ENCODE results near the gene COG2. TPM values are rescaled to one million over a fixed set of nuclear protein-coding genes. Genes with fewer than 3 reads are reported as not detected.
"Not testable (repeated sequence)": the region's sequence is repeated elsewhere in the genome, so short reads cannot be mapped to it uniquely, and the experiment has no call there.

The COG2 gene
- total RNA-seq, 1 experiment from 2014 or later: 40.9 TPM

DNA sequence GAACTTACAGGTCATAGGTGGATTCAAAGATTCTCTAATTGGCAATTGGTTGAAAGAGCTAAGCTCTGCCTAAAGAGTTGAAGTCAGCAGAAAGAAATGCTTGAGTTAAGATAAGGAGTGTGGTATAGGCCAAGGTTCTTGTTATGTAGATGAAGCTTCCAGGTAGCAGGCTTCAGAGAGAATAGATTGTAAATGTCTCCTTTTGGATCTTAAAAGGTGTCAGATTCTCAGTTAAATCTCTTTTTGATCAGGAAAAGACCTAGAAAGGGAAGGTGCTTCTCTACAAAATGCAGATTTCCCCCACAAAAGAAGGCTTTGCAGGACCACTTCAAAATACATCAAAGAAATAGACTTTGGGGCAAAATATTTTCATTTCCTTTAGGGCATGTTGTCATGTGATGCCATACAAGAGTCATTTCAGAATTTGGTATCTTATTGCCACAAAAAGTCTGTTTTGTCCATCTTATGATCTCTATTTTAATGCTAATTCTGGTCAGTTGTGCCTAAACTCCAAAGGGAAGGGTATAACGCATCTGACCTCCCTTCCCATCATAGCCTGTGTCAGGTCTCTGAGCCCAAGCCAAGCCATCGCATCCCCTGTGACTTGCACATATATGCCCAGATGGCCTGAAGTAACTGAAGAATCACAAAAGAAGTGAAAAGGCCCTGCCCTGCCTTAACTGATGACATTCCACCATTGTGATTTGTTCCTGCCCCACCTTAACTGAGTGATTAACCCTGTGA, 41.5 kb upstream of the COG2 start:
- H3K9me2 ChIP-seq (replicated peaks; ENCODE audit: insufficient read depth, low read length); H3K4me1 ChIP-seq (ENCODE audit: low read length); H4K20me1 ChIP-seq (ENCODE audit: insufficient read depth, low read depth, low read length); H3K27me3 ChIP-seq (ENCODE audit: low read length); H3K9ac ChIP-seq (ENCODE audit: low read length); H3K27ac ChIP-seq (ENCODE audit: low read length); H3K9me3 ChIP-seq (ENCODE audit: low read length); DNase-seq; H3K4me2 ChIP-seq (ENCODE audit: low read depth, low read length, poor library complexity, severe bottlenecking); H3K4me3 ChIP-seq (ENCODE audit: low read length); H3K36me3 ChIP-seq (ENCODE audit: insufficient read depth, low read length); H3K79me2 ChIP-seq (ENCODE audit: low read length); H2AFZ ChIP-seq (ENCODE audit: low read length): not testable (repeated sequence)

DNA sequence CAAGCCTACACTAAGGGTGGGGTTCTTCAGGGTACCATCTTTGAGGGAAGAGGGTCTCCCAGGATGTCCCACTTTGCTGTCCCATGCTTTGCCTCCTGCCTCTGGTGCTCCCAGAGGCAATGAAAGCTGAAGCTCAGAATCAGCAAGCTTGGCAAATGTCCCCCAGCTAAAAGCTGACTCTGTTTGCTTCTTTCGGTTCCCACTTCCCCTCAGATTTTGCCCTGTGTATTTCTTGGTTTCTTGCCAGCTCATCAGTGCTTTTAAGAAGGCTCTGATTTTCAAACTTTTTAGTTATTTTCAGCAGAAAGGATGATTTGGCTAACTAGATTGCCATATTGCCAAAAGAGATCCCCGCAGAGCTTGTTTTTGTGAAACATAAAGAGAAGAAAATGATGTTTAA, 33.1 kb upstream of the COG2 start:
- no peak overlapping the region for H2AFZ ChIP-seq (ENCODE audit: low read length)
- no peaks in the 10 kb centered on the region for H3K9me3 ChIP-seq (ENCODE audit: low read length)
- no peaks in the 10 kb centered on the region for H4K20me1 ChIP-seq (ENCODE audit: insufficient read depth, low read depth, low read length)
- no peaks in the 10 kb centered on the region for H3K27me3 ChIP-seq (ENCODE audit: low read length)
- H3K36me3 ChIP-seq (ENCODE audit: insufficient read depth, low read length): no peaks in the 10 kb centered on the region
- no peak overlapping the region for H3K4me3 ChIP-seq (ENCODE audit: low read length)
- no peaks in the 10 kb centered on the region for H3K9me2 ChIP-seq (replicated peaks; ENCODE audit: insufficient read depth, low read length)
- H3K9ac ChIP-seq (ENCODE audit: low read length): no peak overlapping the region
- H3K27ac ChIP-seq (ENCODE audit: low read length): no peak overlapping the region
- no peaks in the 10 kb centered on the region for H3K4me1 ChIP-seq (ENCODE audit: low read length)
- DNase-seq: no peak
- no peaks in the 10 kb centered on the region for H3K79me2 ChIP-seq (ENCODE audit: low read length)
- H3K4me2 ChIP-seq (ENCODE audit: low read depth, low read length, poor library complexity, severe bottlenecking): no peak overlapping the region

DNA sequence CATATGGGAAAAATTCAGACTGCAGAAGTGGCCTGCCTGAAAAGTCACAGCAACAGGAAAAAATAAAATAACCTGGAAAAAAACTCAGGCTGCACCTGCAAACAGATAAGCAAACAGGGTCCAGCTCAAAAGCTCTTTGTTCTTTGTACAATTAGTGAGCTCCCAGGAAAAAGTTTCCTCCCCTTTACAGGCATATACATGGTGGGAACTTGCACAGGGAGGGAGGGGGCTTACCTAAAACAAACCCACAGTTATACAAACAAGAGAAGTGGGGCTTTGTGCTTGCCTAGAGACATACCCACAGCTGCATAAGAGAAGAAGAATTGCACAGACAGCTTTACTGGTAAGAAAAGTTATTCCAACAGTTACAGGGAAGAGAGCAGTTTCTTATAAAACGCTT, 31.7 kb upstream of the COG2 start:
- Histone ChIP-seq H3K27ac (ENCODE audit: low read length) (no peak overlapping the region), H3K9ac (ENCODE audit: low read length) (no peak overlapping the region), H3K36me3 (ENCODE audit: insufficient read depth, low read length) (no peaks in the 10 kb centered on the region), H3K9me3 (ENCODE audit: low read length) (no peaks in the 10 kb centered on the region), H3K9me2 (replicated peaks; ENCODE audit: insufficient read depth, low read length) (no peaks in the 10 kb centered on the region), H3K27me3 (ENCODE audit: low read length) (no peaks in the 10 kb centered on the region), H3K4me3 (ENCODE audit: low read length) (no peak overlapping the region), H3K4me2 (ENCODE audit: low read depth, low read length, poor library complexity, severe bottlenecking) (no peak overlapping the region), H3K79me2 (ENCODE audit: low read length) (no peaks in the 10 kb centered on the region), H2AFZ (ENCODE audit: low read length) (no peak overlapping the region), H4K20me1 (ENCODE audit: insufficient read depth, low read depth, low read length) (no peaks in the 10 kb centered on the region), H3K4me1 (ENCODE audit: low read length) (no peaks in the 10 kb centered on the region)
- no peak for DNase-seq

DNA sequence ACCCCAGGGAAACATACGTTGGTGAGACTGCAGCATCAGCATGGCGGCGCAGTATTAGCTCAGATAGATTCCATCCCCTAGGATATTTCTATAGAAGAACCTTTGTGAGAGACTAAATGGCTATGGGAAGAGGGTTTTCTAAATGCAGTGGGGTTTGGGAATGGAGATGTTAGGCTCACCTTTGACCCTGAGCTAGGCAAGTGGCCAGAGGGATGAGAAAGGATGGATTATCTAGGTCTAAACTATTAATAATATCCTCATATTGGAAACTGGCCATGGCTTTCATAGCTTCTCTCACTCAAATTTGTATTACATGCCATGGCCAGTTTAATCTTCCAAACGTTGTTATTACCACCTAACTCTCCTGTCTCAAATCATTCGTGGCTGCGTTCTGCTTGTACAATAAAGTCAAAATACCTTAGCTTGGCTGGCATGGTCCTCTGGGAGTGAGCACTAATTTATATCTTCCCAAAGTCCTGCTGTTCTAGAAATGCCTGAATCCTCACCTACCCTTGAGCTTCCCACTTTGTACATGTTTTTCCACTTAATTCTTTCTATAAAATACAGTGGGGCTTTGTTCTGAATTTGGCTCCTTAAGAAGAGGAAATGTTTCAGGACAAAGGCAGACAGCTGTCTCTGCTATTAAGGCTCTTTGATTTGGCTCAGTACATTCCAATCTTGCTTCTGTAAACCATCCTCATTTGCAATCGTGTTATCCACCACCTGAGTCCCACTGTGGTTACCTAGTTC, 31.0 kb upstream of the COG2 start:
- no peaks in the 10 kb centered on the region for H3K9me2 ChIP-seq (replicated peaks; ENCODE audit: insufficient read depth, low read length)
- H3K4me2 ChIP-seq (ENCODE audit: low read depth, low read length, poor library complexity, severe bottlenecking): no peak overlapping the region
- H3K36me3 ChIP-seq (ENCODE audit: insufficient read depth, low read length): no peaks in the 10 kb centered on the region
- H3K9me3 ChIP-seq (ENCODE audit: low read length): no peaks in the 10 kb centered on the region
- no peaks in the 10 kb centered on the region for H3K27me3 ChIP-seq (ENCODE audit: low read length)
- H2AFZ ChIP-seq (ENCODE audit: low read length): no peak overlapping the region
- H3K79me2 ChIP-seq (ENCODE audit: low read length): no peaks in the 10 kb centered on the region
- no peak overlapping the region for H3K9ac ChIP-seq (ENCODE audit: low read length)
- H4K20me1 ChIP-seq (ENCODE audit: insufficient read depth, low read depth, low read length): no peaks in the 10 kb centered on the region
- H3K4me1 ChIP-seq (ENCODE audit: low read length): no peaks in the 10 kb centered on the region
- peak; percentile 36 for DNase-seq
- no peak overlapping the region for H3K27ac ChIP-seq (ENCODE audit: low read length)
- H3K4me3 ChIP-seq (ENCODE audit: low read length): no peak overlapping the region

DNA sequence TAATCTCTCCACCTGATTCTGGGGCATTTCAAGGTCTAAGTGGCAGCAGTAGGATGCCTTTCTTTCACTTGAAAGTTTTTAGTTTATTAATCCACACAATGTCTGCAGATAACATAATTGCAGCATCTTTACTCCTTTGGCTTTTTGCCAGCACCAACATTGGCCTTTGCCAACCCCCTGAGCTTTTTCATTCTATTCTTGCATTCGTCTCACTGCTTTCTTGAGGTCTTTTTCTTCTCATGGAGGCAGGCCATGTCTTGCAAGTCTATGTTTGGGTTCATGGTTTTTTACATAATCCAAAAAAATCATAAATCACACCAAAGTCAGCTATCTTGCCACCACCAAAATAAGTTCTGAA, 30.4 kb upstream of the COG2 start:
- Histone ChIP-seq H3K4me3 (ENCODE audit: low read length) (no peak overlapping the region), H3K27ac (ENCODE audit: low read length) (no peak overlapping the region), H3K27me3 (ENCODE audit: low read length) (no peaks in the 10 kb centered on the region), H3K36me3 (ENCODE audit: insufficient read depth, low read length) (no peaks in the 10 kb centered on the region), H4K20me1 (ENCODE audit: insufficient read depth, low read depth, low read length) (no peaks in the 10 kb centered on the region), H3K4me2 (ENCODE audit: low read depth, low read length, poor library complexity, severe bottlenecking) (no peak overlapping the region), H3K79me2 (ENCODE audit: low read length) (no peaks in the 10 kb centered on the region), H2AFZ (ENCODE audit: low read length) (no peak overlapping the region), H3K4me1 (ENCODE audit: low read length) (no peaks in the 10 kb centered on the region), H3K9me2 (replicated peaks; ENCODE audit: insufficient read depth, low read length) (no peaks in the 10 kb centered on the region), H3K9me3 (ENCODE audit: low read length) (no peaks in the 10 kb centered on the region), H3K9ac (ENCODE audit: low read length) (no peak overlapping the region)
- DNase-seq: peak; percentile 17

DNA sequence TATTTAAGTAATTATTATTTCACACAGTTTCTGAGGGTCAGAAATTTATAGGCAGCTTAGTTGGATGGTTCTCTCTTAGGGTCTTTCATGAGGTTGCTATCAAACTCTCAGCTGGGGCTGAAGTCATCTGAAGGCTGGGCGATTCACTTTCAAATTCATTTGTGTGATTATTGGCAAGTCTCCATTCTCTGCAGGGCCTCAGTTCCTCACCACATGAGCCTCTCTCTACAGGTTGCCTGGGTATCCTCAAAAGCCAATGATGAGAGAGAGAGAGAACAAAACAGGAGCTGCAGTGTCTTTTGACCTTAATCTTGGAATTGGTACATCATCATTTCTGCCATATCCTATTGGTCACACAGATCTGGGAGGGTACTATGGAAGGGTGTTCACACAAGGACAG, 29.6 kb upstream of the COG2 start:
- H3K9me3 ChIP-seq (ENCODE audit: low read length): no peaks in the 10 kb centered on the region
- H3K4me3 ChIP-seq (ENCODE audit: low read length): no peak overlapping the region
- no peak overlapping the region for H2AFZ ChIP-seq (ENCODE audit: low read length)
- no peaks in the 10 kb centered on the region for H3K36me3 ChIP-seq (ENCODE audit: insufficient read depth, low read length)
- H3K27ac ChIP-seq (ENCODE audit: low read length): no peak overlapping the region
- no peak overlapping the region for H3K4me2 ChIP-seq (ENCODE audit: low read depth, low read length, poor library complexity, severe bottlenecking)
- no peaks in the 10 kb centered on the region for H3K27me3 ChIP-seq (ENCODE audit: low read length)
- H3K9ac ChIP-seq (ENCODE audit: low read length): no peak overlapping the region
- DNase-seq: peak; percentile 33
- no peaks in the 10 kb centered on the region for H4K20me1 ChIP-seq (ENCODE audit: insufficient read depth, low read depth, low read length)
- no peaks in the 10 kb centered on the region for H3K79me2 ChIP-seq (ENCODE audit: low read length)
- H3K4me1 ChIP-seq (ENCODE audit: low read length): no peaks in the 10 kb centered on the region
- H3K9me2 ChIP-seq (replicated peaks; ENCODE audit: insufficient read depth, low read length): no peaks in the 10 kb centered on the region

DNA sequence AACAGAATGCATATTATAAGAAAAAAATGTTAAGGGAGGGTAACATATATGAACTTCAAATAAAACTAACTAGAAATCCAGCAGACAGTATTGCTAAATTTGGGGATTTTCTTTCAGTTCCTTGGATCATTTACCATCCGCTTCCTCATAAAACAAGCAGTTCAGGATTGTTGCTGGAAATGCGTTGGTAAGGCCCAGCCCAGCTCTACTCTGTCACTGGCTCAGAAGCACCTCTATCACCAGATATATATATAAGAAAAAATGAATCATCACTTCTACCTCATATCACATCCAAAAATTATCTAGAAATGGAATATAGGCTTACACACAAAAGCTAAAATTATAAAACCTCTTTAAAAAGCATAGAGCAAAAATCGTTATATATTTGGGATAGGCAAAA, 28.2 kb upstream of the COG2 start:
- no peaks in the 10 kb centered on the region for H4K20me1 ChIP-seq (ENCODE audit: insufficient read depth, low read depth, low read length)
- no peak overlapping the region for H3K27ac ChIP-seq (ENCODE audit: low read length)
- H3K4me1 ChIP-seq (ENCODE audit: low read length): no peaks in the 10 kb centered on the region
- no peak overlapping the region for H3K4me3 ChIP-seq (ENCODE audit: low read length)
- H3K4me2 ChIP-seq (ENCODE audit: low read depth, low read length, poor library complexity, severe bottlenecking): no peak overlapping the region
- DNase-seq: peak; percentile 16
- H3K36me3 ChIP-seq (ENCODE audit: insufficient read depth, low read length): no peaks in the 10 kb centered on the region
- no peak overlapping the region for H3K9ac ChIP-seq (ENCODE audit: low read length)
- H3K27me3 ChIP-seq (ENCODE audit: low read length): no peaks in the 10 kb centered on the region
- no peaks in the 10 kb centered on the region for H3K79me2 ChIP-seq (ENCODE audit: low read length)
- no peaks in the 10 kb centered on the region for H3K9me2 ChIP-seq (replicated peaks; ENCODE audit: insufficient read depth, low read length)
- no peaks in the 10 kb centered on the region for H3K9me3 ChIP-seq (ENCODE audit: low read length)
- H2AFZ ChIP-seq (ENCODE audit: low read length): no peak overlapping the region

DNA sequence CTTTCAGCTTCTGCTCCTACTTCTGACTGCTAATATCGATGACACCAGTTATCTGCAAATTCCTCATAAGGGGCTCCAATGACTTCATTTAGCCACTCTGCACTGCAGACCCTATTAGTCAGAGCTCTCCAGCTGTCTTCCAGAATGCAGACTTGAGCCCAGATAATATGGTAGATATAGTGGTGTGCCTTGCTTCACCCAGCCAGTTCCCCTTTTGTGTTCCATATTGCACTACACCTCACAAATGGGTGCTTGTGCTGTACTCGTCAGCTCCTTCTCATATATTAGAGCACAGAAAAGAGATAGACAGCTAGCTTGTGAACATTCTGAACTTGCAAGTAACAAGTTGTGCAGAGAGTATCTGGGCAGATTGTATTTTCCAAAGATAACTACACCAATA, 23.7 kb upstream of the COG2 start:
- no peak overlapping the region for H2AFZ ChIP-seq (ENCODE audit: low read length)
- no peak overlapping the region for H3K27ac ChIP-seq (ENCODE audit: low read length)
- no peaks in the 10 kb centered on the region for H3K9me3 ChIP-seq (ENCODE audit: low read length)
- no peak overlapping the region for H3K4me3 ChIP-seq (ENCODE audit: low read length)
- no peaks in the 10 kb centered on the region for H4K20me1 ChIP-seq (ENCODE audit: insufficient read depth, low read depth, low read length)
- no peaks in the 10 kb centered on the region for H3K79me2 ChIP-seq (ENCODE audit: low read length)
- H3K27me3 ChIP-seq (ENCODE audit: low read length): no peaks in the 10 kb centered on the region
- no peaks in the 10 kb centered on the region for H3K36me3 ChIP-seq (ENCODE audit: insufficient read depth, low read length)
- peak; percentile 16 for DNase-seq
- no peak overlapping the region for H3K4me2 ChIP-seq (ENCODE audit: low read depth, low read length, poor library complexity, severe bottlenecking)
- no peaks in the 10 kb centered on the region for H3K4me1 ChIP-seq (ENCODE audit: low read length)
- no peaks in the 10 kb centered on the region for H3K9me2 ChIP-seq (replicated peaks; ENCODE audit: insufficient read depth, low read length)
- H3K9ac ChIP-seq (ENCODE audit: low read length): no peak overlapping the region

Measured in Karpas-422 (cell line).